ENCODE results near the gene FCMR.

DNA sequence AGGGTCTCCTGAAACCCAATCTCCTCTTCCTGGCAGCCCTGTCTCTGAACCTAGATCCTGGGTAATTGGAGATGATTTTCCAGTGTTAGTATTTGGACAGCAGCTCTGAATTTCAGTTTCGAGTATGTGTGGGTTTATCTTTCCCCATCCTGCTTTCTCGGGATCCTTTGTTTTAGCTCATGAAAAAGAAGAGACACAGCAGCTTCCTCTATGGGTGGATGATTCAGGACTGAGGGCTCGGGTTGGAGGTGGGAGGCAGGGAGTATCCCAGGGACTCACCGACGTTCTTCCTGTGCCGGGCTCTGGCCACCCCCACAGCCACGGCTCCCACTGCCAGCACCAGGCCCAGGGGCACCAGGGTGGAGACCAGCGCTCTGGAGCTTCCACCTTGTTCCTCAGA, 10.4 kb upstream of the FCMR start:
- no peak for TF ChIP-seq POLR2A (IDR thresholded peaks at IDR 0.05)
- TF ChIP-seq, protein P1, sequence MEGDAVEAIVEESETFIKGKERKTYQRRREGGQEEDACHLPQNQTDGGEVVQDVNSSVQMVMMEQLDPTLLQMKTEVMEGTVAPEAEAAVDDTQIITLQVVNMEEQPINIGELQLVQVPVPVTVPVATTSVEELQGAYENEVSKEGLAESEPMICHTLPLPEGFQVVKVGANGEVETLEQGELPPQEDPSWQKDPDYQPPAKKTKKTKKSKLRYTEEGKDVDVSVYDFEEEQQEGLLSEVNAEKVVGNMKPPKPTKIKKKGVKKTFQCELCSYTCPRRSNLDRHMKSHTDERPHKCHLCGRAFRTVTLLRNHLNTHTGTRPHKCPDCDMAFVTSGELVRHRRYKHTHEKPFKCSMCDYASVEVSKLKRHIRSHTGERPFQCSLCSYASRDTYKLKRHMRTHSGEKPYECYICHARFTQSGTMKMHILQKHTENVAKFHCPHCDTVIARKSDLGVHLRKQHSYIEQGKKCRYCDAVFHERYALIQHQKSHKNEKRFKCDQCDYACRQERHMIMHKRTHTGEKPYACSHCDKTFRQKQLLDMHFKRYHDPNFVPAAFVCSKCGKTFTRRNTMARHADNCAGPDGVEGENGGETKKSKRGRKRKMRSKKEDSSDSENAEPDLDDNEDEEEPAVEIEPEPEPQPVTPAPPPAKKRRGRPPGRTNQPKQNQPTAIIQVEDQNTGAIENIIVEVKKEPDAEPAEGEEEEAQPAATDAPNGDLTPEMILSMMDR (IDR thresholded peaks at IDR 0.05), result no peak

Measured in thyroid gland (tissue), 4 donors.